OCI-LY1 (cell line): ENCODE data around the gene FKBP1A.

ENCODE experiments used
- H2AFZ ChIP-seq: fragments of 200-600 bp; sonication (generic), shearing (Covaris generic); 2 replicates; pipeline ENCODE4 v1.6.0; 2014; ENCODE audit warnings: antibody characterized with exemption, mild to moderate bottlenecking, low read length
- H3F3A ChIP-seq: fragments of 200-600 bp; sonication (generic), shearing (Covaris generic); 2 replicates; pipeline ENCODE4 v1.6.0; 2014; ENCODE audit warnings: mild to moderate bottlenecking, antibody characterized with exemption, low read length, moderate library complexity; ENCODE audit not compliant: insufficient read depth
- H3K27ac ChIP-seq: fragments of 200-600 bp; sonication (generic); 2 replicates; pipeline ENCODE4 v1.5.1; 2014; ENCODE audit warnings: low read length, mixed run types, mild to moderate bottlenecking, low read depth; ENCODE audit not compliant: poor library complexity, severe bottlenecking
- H3K27me3 ChIP-seq: fragments of 200-600 bp; sonication (generic); 2 replicates; pipeline ENCODE4 v1.6.0; 2014; ENCODE audit warnings: antibody characterized with exemption, mild to moderate bottlenecking, low read length, moderate library complexity; ENCODE audit not compliant: insufficient read depth
- H3K36me3 ChIP-seq: fragments of 200-600 bp; sonication (generic); 2 replicates; pipeline ENCODE4 v1.6.1; 2014; ENCODE audit warnings: mild to moderate bottlenecking, antibody characterized with exemption, low read length, moderate library complexity, mixed read lengths; ENCODE audit not compliant: insufficient read depth
- H3K4me1 ChIP-seq: fragments of 200-600 bp; sonication (generic); 2 replicates; pipeline ENCODE4 v1.5.1; 2014; ENCODE audit warnings: mild to moderate bottlenecking, low read length, moderate library complexity; ENCODE audit not compliant: insufficient read depth, severe bottlenecking
- H3K4me2 ChIP-seq: fragments of 200-600 bp; sonication (generic), shearing (Covaris generic); 2 replicates; pipeline ENCODE4 v1.6.1; 2014; ENCODE audit warnings: low read length
- H3K4me3 ChIP-seq: fragments of 200-600 bp; sonication (generic); 2 replicates; pipeline ENCODE4 v1.5.1; 2014; ENCODE audit warnings: low read length, low read depth, mild to moderate bottlenecking, mixed read lengths; ENCODE audit not compliant: poor library complexity, severe bottlenecking
- H3K79me2 ChIP-seq: fragments of 200-600 bp; shearing (Covaris generic); 2 replicates; pipeline ENCODE4 v1.6.1; 2016; ENCODE audit warnings: mixed run types, low read length, mixed read lengths; ENCODE audit not compliant: insufficient read depth
- H3K9ac ChIP-seq: fragments of 200-600 bp; sonication (generic), shearing (Covaris generic); 2 replicates; pipeline ENCODE4 v1.6.1; 2014; ENCODE audit warnings: mild to moderate bottlenecking, low read length, mixed read lengths
- H3K9me2 ChIP-seq: fragments of 200-600 bp; sonication (generic), shearing (Covaris generic); 2 replicates; pipeline ENCODE4 v1.6.1; 2014; ENCODE audit warnings: low read depth, mild to moderate bottlenecking, low read length, mixed read lengths
- H3K9me3 ChIP-seq: fragments of 200-600 bp; shearing (Covaris generic); 2 replicates; pipeline ENCODE4 v1.6.1; 2014; ENCODE audit warnings: low read length, mixed read lengths
- H4K20me1 ChIP-seq: fragments of 200-600 bp; sonication (generic), shearing (Covaris generic); 2 replicates; pipeline ENCODE4 v1.6.0; 2016; ENCODE audit warnings: mild to moderate bottlenecking, low read length; ENCODE audit not compliant: insufficient read depth
- EZH2 ChIP-seq: fragments of 200-600 bp; sonication (generic), shearing (Covaris generic); IDR thresholded peaks from 2 replicates; pipeline ENCODE4 v1.8.0; 2017; ENCODE audit warnings: borderline replicate concordance, mixed run types, mild to moderate bottlenecking, antibody characterized with exemption, low read length, moderate library complexity, mixed read lengths
- TF ChIP-seq, protein P1 (sequence below): fragments of 200-600 bp; sonication (generic), shearing (Covaris generic); IDR thresholded peaks from 2 replicates; pipeline ENCODE4 v1.5.1; 2017; ENCODE audit warnings: mild to moderate bottlenecking, antibody characterized with exemption, low read length, moderate library complexity, mixed read lengths

FKBP1A gene

DNA sequence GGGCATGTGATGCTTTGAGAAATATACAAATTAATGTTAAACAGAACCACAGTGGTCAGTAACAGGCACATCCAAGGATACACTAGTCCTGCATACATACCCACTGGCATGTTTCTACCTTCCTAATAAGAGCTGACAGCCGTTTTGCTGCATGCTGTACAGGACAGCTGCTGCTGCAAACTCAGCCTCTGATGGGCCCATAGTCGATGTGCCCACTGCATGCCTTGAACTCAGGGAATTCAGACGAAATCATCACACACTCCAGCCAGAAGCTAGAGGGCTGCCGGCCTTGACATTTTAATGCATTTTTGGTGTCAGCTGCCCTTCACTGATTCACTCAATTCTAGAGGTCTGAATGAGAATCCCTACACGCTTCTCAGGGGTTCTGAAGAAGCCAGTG lies 29.3 kb downstream of the FKBP1A start:
- Histone ChIP-seq H3K4me2 (no peak overlapping the region), H3K9me3 (no peaks in the 10 kb centered on the region), H3K4me1 (no peaks in the 10 kb centered on the region), H3K79me2 (no peaks in the 10 kb centered on the region), H3K9me2 (no peaks in the 10 kb centered on the region), H2AFZ (no peak overlapping the region), H3K27ac (no peak overlapping the region), H3K9ac (no peak overlapping the region), H4K20me1 (no peaks in the 10 kb centered on the region), H3K27me3 (no peaks in the 10 kb centered on the region), H3K36me3 (peaks cover 54% of the 10 kb centered on the region), H3K4me3 (no peak overlapping the region), H3F3A (no peaks in the 10 kb centered on the region)
- TF ChIP-seq, protein P1, sequence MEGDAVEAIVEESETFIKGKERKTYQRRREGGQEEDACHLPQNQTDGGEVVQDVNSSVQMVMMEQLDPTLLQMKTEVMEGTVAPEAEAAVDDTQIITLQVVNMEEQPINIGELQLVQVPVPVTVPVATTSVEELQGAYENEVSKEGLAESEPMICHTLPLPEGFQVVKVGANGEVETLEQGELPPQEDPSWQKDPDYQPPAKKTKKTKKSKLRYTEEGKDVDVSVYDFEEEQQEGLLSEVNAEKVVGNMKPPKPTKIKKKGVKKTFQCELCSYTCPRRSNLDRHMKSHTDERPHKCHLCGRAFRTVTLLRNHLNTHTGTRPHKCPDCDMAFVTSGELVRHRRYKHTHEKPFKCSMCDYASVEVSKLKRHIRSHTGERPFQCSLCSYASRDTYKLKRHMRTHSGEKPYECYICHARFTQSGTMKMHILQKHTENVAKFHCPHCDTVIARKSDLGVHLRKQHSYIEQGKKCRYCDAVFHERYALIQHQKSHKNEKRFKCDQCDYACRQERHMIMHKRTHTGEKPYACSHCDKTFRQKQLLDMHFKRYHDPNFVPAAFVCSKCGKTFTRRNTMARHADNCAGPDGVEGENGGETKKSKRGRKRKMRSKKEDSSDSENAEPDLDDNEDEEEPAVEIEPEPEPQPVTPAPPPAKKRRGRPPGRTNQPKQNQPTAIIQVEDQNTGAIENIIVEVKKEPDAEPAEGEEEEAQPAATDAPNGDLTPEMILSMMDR = no peak
- no peak for TF ChIP-seq EZH2

DNA sequence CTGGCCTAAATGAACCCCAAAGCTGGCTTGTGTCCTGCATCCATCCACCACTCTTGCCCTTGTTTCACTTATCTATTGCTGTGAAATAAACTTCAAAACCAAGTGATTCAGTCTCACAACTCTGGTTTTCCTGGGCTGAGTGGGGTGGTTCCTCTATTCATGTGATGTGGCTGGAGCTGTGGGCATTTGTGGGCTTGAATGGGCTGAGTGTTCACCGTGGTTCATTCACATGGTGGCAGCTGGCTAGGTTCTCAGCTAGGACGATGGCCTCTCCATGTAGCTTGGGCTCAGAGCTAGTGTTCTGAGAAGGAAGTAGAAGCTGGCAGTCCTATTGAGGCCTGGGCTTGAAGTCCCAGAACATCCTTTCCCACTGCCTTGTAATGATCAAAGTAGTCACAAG lies 30.4 kb downstream of the FKBP1A start:
- no peaks in the 10 kb centered on the region for H3K9me2 ChIP-seq
- no peak overlapping the region for H3K27ac ChIP-seq
- no peak overlapping the region for H3K9ac ChIP-seq
- no peak overlapping the region for H3K4me2 ChIP-seq
- peaks cover 54% of the 10 kb centered on the region for H3K36me3 ChIP-seq
- H4K20me1 ChIP-seq = no peaks in the 10 kb centered on the region
- TF ChIP-seq, protein P1 = no peak
- no peak for TF ChIP-seq EZH2
- H3K4me1 ChIP-seq = no peaks in the 10 kb centered on the region
- H2AFZ ChIP-seq = no peak overlapping the region
- H3K79me2 ChIP-seq = no peaks in the 10 kb centered on the region
- no peaks in the 10 kb centered on the region for H3K27me3 ChIP-seq
- H3K4me3 ChIP-seq = no peak overlapping the region
- no peaks in the 10 kb centered on the region for H3F3A ChIP-seq
- H3K9me3 ChIP-seq = no peaks in the 10 kb centered on the region

DNA sequence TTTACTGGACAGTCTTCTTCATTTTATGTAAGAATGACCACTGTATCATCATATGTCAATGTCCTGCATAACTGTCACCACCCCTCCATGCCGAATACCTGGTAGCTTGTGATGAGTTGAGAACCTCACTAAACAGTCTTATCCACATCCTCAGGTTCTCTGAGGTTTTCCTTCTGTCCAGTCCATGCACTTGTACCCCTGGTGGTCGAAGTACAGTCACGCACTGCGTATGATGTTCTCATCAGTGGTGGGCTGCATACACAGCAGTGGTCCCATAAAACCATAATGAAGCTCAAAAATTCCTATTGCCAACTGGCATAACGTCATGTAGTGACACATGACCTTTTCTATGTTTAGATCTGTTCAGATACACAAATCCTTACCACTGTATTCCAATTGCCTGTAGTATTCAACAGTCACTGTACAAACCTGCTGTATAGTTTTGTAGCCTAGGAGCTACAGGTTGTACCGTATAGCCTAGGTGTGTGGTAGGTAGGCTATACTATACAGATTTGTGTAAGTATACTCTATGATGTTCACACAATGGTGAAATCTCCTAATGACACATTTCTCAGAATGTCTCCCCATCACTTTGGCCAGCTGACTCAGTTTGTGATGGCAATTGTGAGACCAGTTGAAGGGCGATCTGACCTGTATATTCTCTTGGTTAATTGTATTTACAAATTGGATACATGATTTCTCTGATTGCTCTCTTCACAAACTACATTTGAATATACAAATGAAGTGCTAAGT lies 32.6 kb downstream of the FKBP1A start:
- no peak overlapping the region for H3K4me3 ChIP-seq

More for the DNA sequence above, 32.6 kb downstream of the FKBP1A start:
- Histone ChIP-seq H3K27ac (no peak overlapping the region), H2AFZ (no peak overlapping the region), H4K20me1 (no peaks in the 10 kb centered on the region), H3K9me3 (no peaks in the 10 kb centered on the region), H3K9ac (no peak overlapping the region), H3K36me3 (peaks cover 64% of the 10 kb centered on the region), H3K4me2 (no peak overlapping the region), H3K9me2 (no peaks in the 10 kb centered on the region), H3K4me1 (no peaks in the 10 kb centered on the region), H3K27me3 (no peaks in the 10 kb centered on the region), H3F3A (no peaks in the 10 kb centered on the region), H3K79me2 (peaks cover 11% of the 10 kb centered on the region; the same call in 1 of the 2 replicates)
- TF ChIP-seq, protein P1 = peak; percentile 5; the same call in 1 of the 2 replicates
- TF ChIP-seq EZH2 = no peak
